HEK293 (cell line): ENCODE measurements around the gene RNF217.

Experiments used
- CTCF ChIA-PET: fragments of 350-600 bp; formaldehyde crosslinking; extraction: SDS; loops from one replicate; lab custom pipeline; 2021; ENCODE audit warnings: antibody characterized with exemption; lab: Yijun Ruan, JAX
- POLR2A ChIA-PET: fragments of 300-600 bp; formaldehyde crosslinking; extraction: SDS; loops from one replicate; lab custom pipeline; 2020; ENCODE audit warnings: antibody characterized with exemption, inconsistent platforms; lab: Yijun Ruan, JAX
- H3K27ac ChIP-seq: fragments of 200-500 bp; sonication (Bioruptor generic); 2 replicates; pipeline ENCODE4 v1.5.1; 2014; ENCODE audit warnings: low read depth, low read length, control low read depth, inconsistent platforms; ENCODE audit errors: extremely low read depth
- H3K36me3 ChIP-seq, 2 experiments: fragments of 200-500 bp in 1 of 2; sonication (Bioruptor generic) in 1 of 2; 1 replicate in 1 of 2; 2 replicates in 1 of 2; pipeline ENCODE4 v1.5.1; 2014 to 2017; ENCODE audit warnings: inconsistent platforms in 2 of 2, low read length in 2 of 2; ENCODE audit not compliant: control insufficient read depth in 2 of 2, insufficient read depth in 1 of 2
- H3K4me1 ChIP-seq: fragments of 200-500 bp; sonication (Bioruptor generic); 2 replicates; pipeline ENCODE4 v1.5.1; 2014; ENCODE audit warnings: mild to moderate bottlenecking, low read length, inconsistent platforms; ENCODE audit not compliant: control insufficient read depth, insufficient read depth
- H3K4me3 ChIP-seq: 2 replicates; pipeline ENCODE4 v1.5.1; 2011; ENCODE audit warnings: low read depth, mild to moderate bottlenecking, control low read depth, low read length, moderate library complexity
- H3K9me3 ChIP-seq: fragments of 200-500 bp; sonication (Bioruptor generic); 2 replicates; pipeline ENCODE4 v1.5.1; 2014; ENCODE audit warnings: low read depth, low read length, inconsistent platforms; ENCODE audit not compliant: control insufficient read depth, insufficient read depth
- ATF2 ChIP-seq: fragments of 450-650 bp; formaldehyde crosslinking; IDR thresholded peaks from 2 replicates; pipeline ENCODE4 v1.5.1; 2016; ENCODE audit warnings: missing biosample characterization, missing genetic modification characterization, low read depth
- HOXA7 ChIP-seq: sonication (generic); formaldehyde crosslinking; IDR thresholded peaks from 2 replicates; pipeline ENCODE4 v1.8.1; 2022; ENCODE audit warnings: missing genetic modification reagents, borderline replicate concordance
- KLF9 ChIP-seq: fragments of 450-650 bp; formaldehyde crosslinking; IDR thresholded peaks from 2 replicates; pipeline ENCODE4 v1.5.1; 2016; ENCODE audit warnings: missing biosample characterization, missing genetic modification characterization, low read depth
- REPIN1 ChIP-seq: fragments of 450-650 bp; formaldehyde crosslinking; IDR thresholded peaks from 2 replicates; pipeline ENCODE4 v1.5.1; 2017; ENCODE audit warnings: missing biosample characterization, missing genetic modification characterization, low read depth
- SALL2 ChIP-seq: fragments of 450-650 bp; formaldehyde crosslinking; IDR thresholded peaks from 2 replicates; pipeline ENCODE4 v1.5.0; 2017; ENCODE audit warnings: missing biosample characterization, mild to moderate bottlenecking, missing genetic modification characterization, borderline replicate concordance
- SP3 ChIP-seq: fragments of 450-650 bp; formaldehyde crosslinking; IDR thresholded peaks from 2 replicates; pipeline ENCODE4 v1.5.1; 2016; ENCODE audit warnings: missing biosample characterization, missing genetic modification characterization
- TSHZ1 ChIP-seq: fragments of 450-650 bp; formaldehyde crosslinking; IDR thresholded peaks from 2 replicates; pipeline ENCODE4 v1.5.1; 2016; ENCODE audit warnings: missing biosample characterization, missing genetic modification characterization, borderline replicate concordance
- YY2 ChIP-seq: fragments of 450-650 bp; formaldehyde crosslinking; IDR thresholded peaks from 2 replicates; pipeline ENCODE4 v1.5.1; 2016; ENCODE audit warnings: missing biosample characterization, missing genetic modification characterization
- ZBTB7A ChIP-seq: fragments of 450-650 bp; formaldehyde crosslinking; IDR thresholded peaks from 2 replicates; pipeline ENCODE4 v1.5.1; 2016; ENCODE audit warnings: low read depth, missing biosample characterization, missing genetic modification characterization
- ZFHX2 ChIP-seq: fragments of 450-650 bp; formaldehyde crosslinking; conservative IDR thresholded peaks from 2 replicates; pipeline ENCODE4 v1.5.1; 2016; ENCODE audit warnings: missing biosample characterization, missing genetic modification characterization
- ZNF10 ChIP-seq: fragments of 450-650 bp; formaldehyde crosslinking; IDR thresholded peaks from 2 replicates; pipeline ENCODE4 v1.5.1; 2017; ENCODE audit warnings: missing biosample characterization, missing genetic modification characterization
- ZNF112 ChIP-seq: fragments of 450-650 bp; formaldehyde crosslinking; IDR thresholded peaks from 2 replicates; pipeline ENCODE4 v1.5.0; 2017; ENCODE audit warnings: missing biosample characterization, missing genetic modification characterization
- ZNF121 ChIP-seq: fragments of 450-650 bp; formaldehyde crosslinking; IDR thresholded peaks from 2 replicates; pipeline ENCODE4 v1.5.1; 2016; ENCODE audit warnings: missing biosample characterization, missing genetic modification characterization
- ZNF221 ChIP-seq: fragments of 450-650 bp; formaldehyde crosslinking; IDR thresholded peaks from 2 replicates; pipeline ENCODE4 v1.5.1; 2017; ENCODE audit warnings: missing biosample characterization, missing genetic modification characterization, borderline replicate concordance
- ZNF423 ChIP-seq: fragments of 450-650 bp; formaldehyde crosslinking; IDR thresholded peaks from 2 replicates; pipeline ENCODE4 v1.5.1; 2016; ENCODE audit warnings: missing biosample characterization, missing genetic modification characterization
- ZNF433 ChIP-seq: fragments of 450-650 bp; formaldehyde crosslinking; IDR thresholded peaks from 2 replicates; pipeline ENCODE4 v1.5.1; 2016; ENCODE audit warnings: missing biosample characterization, missing genetic modification characterization, low read depth
- ZNF624 ChIP-seq: fragments of 450-650 bp; formaldehyde crosslinking; IDR thresholded peaks from 2 replicates; pipeline ENCODE4 v1.5.1; 2017; ENCODE audit warnings: missing biosample characterization, missing genetic modification characterization
- ZNF645 ChIP-seq: fragments of 450-650 bp; formaldehyde crosslinking; IDR thresholded peaks from 2 replicates; pipeline ENCODE4; 2016; ENCODE audit warnings: missing biosample characterization, missing genetic modification characterization
- ZNF654 ChIP-seq: fragments of 450-650 bp; formaldehyde crosslinking; IDR thresholded peaks from 2 replicates; pipeline ENCODE4 v1.5.1; 2016; ENCODE audit warnings: low read depth, missing biosample characterization, missing genetic modification characterization
- ZNF660 ChIP-seq: fragments of 450-650 bp; IDR thresholded peaks from 2 replicates; pipeline ENCODE4 v1.5.1; 2018; ENCODE audit warnings: missing biosample characterization, mild to moderate bottlenecking, missing genetic modification characterization
- ZNF777 ChIP-seq: fragments of 450-650 bp; formaldehyde crosslinking; IDR thresholded peaks from 2 replicates; pipeline ENCODE4 v1.5.1; 2017; ENCODE audit warnings: missing biosample characterization, missing genetic modification characterization, borderline replicate concordance
- ZNF837 ChIP-seq: fragments of 450-650 bp; formaldehyde crosslinking; IDR thresholded peaks from 2 replicates; pipeline ENCODE4 v1.5.1; 2016; ENCODE audit warnings: missing biosample characterization, missing genetic modification characterization

The RNF217 gene

GRCh38 chr6:125114248-125114858 is 152.1 kb downstream of the RNF217 start:
- ChIA-PET POLR2A (interaction anchor here (1.2 kb wide), 1 partner anchor 150 kb away, joined by 3 read pairs; no protein-coding TSS in a partner anchor), CTCF (interaction anchor here (0.6 to 5.0 kb wide), 71 partner anchors 8 to 647 kb away, joined by 3 to 151 read pairs (median 4); partner anchors contain the start of genes RNF217 and TPD52L1)
- no peaks in the 10 kb centered on the region for H3K36me3 ChIP-seq
- no peaks in the 10 kb centered on the region for H3K9me3 ChIP-seq
- H3K4me3 ChIP-seq = no peak overlapping the region
- H3K27ac ChIP-seq = no peak overlapping the region
- no peaks in the 10 kb centered on the region for H3K4me1 ChIP-seq
- TF ChIP-seq TSHZ1 (tag by site-specific recombination) (no peak), ZNF777 (tag by site-specific recombination) (no peak), ZNF654 (tag by site-specific recombination) (peak; percentile 70), HOXA7 (CRISPR knock-in tag) (no peak), ATF2 (no peak), YY2 (tag by site-specific recombination) (no peak), ZNF423 (no peak), ZNF660 (tag by site-specific recombination) (peak; percentile 61; the same call in 1 of the 2 replicates), ZFHX2 (tag by site-specific recombination) (no peak), SALL2 (tag by site-specific recombination) (no peak), REPIN1 (no peak), ZNF121 (tag by site-specific recombination) (no peak), ZNF112 (tag by site-specific recombination) (no peak), ZNF221 (no peak), KLF9 (no peak), ZNF624 (tag by site-specific recombination) (no peak), SP3 (tag by site-specific recombination) (no peak), ZBTB7A (tag by site-specific recombination) (no peak), ZNF645 (tag by site-specific recombination) (no peak), ZNF10 (tag by site-specific recombination) (0 out of 2 replicates have a peak, but pooled peaks have one; percentile 34), ZNF837 (no peak), ZNF433 (tag by site-specific recombination) (no peak)
